ENCODE results near the gene KLHL14.
"Not testable (repeated sequence)": the region's sequence is repeated elsewhere in the genome, so short reads cannot be mapped to it uniquely, and the experiment has no call there.

The KLHL14 gene

DNA sequence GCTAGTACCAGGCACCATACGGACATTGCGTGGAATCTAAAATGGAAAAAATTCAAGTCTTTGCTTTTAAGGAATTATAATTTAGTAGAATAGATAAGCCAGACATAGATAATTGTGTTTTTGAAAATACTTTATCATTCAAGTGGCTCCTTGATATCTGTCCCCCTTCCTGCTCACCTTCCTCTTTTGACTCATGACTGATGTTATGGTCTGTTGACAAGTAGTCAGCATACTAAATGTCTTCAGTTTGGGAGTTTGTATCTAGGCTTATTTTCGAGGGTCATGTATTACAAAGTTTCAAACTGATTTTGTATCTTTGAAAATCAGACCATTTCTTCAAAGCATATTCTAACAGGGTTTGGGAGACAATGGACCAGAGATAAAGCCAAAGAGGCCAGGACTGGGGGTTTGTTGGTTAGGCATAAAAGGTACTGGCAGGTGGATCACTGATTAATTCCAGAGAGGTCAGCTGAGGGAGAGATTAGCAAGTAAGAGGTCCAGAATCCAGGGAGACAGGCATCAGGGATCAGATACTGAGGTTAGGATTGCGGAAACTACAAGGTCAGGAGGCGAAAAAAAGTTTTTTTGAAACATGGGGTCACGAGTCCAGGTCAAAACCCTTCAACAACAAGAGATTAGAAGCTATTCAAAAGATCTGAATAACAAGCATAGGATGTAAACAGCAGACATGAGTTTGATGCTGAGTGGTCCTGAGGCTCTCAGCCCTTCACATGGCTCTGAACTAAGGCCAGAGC lies 31.5 kb upstream of the KLHL14 start:
- no peak for DNase-seq (ENCODE audit: low read depth)
- no peak overlapping the region for H3K4me3 ChIP-seq (ENCODE audit: low read depth, low read length)

DNA sequence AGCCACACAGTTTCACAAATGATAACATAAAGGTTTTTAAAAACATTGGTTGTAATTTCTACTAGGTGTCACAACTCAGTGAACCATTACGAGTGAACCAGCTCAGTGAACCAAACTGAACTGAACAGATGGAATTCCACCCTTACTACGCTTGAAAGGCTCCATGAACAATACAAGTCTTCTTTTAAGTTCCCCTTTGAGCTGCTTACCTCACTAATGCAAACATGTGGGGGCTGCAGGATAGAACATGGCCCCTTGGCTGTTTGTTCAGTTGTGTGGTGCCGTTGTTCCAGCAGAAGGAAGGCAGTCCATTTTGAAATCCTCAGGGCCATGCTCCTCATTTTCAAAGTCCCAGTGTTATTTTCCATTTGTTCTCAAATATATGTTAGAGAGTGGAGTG lies 30.7 kb upstream of the KLHL14 start:
- TF ChIP-seq, protein P1, sequence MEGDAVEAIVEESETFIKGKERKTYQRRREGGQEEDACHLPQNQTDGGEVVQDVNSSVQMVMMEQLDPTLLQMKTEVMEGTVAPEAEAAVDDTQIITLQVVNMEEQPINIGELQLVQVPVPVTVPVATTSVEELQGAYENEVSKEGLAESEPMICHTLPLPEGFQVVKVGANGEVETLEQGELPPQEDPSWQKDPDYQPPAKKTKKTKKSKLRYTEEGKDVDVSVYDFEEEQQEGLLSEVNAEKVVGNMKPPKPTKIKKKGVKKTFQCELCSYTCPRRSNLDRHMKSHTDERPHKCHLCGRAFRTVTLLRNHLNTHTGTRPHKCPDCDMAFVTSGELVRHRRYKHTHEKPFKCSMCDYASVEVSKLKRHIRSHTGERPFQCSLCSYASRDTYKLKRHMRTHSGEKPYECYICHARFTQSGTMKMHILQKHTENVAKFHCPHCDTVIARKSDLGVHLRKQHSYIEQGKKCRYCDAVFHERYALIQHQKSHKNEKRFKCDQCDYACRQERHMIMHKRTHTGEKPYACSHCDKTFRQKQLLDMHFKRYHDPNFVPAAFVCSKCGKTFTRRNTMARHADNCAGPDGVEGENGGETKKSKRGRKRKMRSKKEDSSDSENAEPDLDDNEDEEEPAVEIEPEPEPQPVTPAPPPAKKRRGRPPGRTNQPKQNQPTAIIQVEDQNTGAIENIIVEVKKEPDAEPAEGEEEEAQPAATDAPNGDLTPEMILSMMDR (IDR thresholded peaks at IDR 0.05; ENCODE audit: control insufficient read depth, extremely low read depth, insufficient read depth): no peak
- DNase-seq (ENCODE audit: low read depth): no peak
- no peak overlapping the region for H3K4me3 ChIP-seq (ENCODE audit: low read depth, low read length)

More for the DNA sequence above, 31.5 kb upstream of the KLHL14 start:
- TF ChIP-seq, protein P1 (IDR thresholded peaks at IDR 0.05; ENCODE audit: control insufficient read depth, extremely low read depth, insufficient read depth): no peak

DNA sequence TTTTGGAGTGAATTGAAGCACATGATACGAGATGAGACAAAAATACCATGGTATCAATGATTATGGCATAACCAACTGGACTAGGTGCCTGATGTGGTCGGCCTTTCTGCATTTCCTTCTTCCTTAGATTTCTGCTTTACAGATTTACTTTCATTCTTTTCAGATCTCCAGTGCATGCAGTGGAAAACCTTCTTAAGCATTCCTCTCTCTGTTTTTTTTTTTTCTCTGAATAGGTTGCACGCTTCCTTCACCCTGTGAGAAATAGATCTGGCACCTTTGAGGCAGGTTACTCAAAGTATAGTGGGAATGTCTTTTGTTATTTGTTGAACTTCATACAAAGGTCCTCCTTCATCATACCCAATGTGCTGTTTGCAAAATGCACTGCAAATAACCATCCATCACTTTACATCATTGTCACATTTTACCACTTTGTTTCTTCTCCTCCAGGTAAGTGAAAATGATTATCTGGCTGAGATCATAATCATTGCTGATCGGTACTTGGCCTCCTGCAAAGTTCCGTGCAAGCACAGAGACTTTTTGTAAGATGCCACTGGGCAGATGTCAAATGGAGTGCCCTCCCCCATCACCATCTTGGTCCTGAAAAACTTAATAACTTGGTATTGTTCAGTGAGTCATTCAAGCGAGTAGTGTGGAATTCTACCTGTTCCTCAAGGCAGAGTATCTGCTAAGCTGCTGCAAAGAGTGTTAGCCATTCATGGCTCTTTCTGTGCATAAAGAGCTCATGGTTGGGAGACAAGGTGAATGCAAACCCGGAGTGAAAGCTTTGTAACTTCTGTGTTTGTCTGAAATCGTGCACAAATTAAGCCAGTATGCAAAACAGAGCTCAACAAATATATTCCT lies 30.0 kb upstream of the KLHL14 start:
- no peak for DNase-seq (ENCODE audit: low read depth)
- TF ChIP-seq, protein P1 (IDR thresholded peaks at IDR 0.05; ENCODE audit: control insufficient read depth, extremely low read depth, insufficient read depth): no peak
- no peak overlapping the region for H3K4me3 ChIP-seq (ENCODE audit: low read depth, low read length)

DNA sequence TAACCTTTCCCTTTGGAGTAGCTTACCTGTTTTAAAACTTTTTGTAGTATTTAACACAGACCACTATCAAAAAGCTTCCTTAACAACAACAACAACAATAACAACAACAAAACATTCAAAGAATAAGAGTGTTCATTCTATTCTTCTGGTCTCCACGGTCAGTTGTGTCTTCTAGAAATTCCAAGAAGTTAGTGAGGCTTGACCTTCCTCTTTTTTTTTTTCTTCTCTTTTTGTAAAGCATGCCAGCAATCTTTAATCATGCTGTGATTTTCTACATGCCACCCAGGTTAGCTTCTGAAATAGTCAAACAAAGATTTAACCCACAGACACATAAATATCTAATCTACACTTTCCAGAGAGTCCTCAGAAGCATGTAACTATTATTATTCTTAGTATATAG lies 28.4 kb upstream of the KLHL14 start:
- TF ChIP-seq, protein P1 (IDR thresholded peaks at IDR 0.05; ENCODE audit: control insufficient read depth, extremely low read depth, insufficient read depth): no peak
- no peak for DNase-seq (ENCODE audit: low read depth)
- no peak overlapping the region for H3K4me3 ChIP-seq (ENCODE audit: low read depth, low read length)

DNA sequence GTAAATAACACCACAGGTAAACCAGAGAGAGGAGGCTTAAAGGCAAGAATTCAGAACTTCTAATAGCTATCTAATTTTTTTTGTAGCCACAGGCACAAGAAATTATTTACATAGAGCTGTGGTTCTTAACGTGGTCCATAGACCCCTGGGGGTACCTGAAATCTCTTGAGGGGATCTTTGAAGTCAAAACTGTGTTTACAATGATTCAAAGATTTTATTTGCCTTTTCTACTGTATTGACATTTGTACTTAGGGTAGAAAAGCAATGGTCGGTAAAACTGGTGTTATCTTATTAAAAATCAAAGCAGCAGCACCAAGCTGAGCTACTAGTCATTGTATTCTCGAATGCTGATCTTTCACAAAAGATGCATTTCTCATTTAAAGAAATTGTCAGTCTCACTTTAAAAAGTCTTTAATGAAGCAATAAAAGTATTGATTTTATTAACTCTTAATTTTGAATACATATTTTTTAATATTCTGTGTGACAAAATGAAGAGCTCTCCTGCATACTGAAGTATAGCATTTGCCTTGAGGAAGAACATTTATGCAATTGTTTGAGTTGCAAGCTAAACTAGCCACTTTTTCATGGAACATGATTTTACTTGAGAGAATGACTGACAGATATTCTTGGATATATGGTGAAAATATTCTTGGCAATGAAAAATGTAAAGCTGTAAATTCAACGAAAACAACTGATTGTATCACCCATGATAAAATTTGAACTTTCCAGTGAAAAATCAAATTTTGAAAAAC lies 25.6 kb upstream of the KLHL14 start:
- TF ChIP-seq, protein P1 (IDR thresholded peaks at IDR 0.05; ENCODE audit: control insufficient read depth, extremely low read depth, insufficient read depth): no peak
- H3K4me3 ChIP-seq (ENCODE audit: low read depth, low read length): no peak overlapping the region
- no peak for DNase-seq (ENCODE audit: low read depth)

DNA sequence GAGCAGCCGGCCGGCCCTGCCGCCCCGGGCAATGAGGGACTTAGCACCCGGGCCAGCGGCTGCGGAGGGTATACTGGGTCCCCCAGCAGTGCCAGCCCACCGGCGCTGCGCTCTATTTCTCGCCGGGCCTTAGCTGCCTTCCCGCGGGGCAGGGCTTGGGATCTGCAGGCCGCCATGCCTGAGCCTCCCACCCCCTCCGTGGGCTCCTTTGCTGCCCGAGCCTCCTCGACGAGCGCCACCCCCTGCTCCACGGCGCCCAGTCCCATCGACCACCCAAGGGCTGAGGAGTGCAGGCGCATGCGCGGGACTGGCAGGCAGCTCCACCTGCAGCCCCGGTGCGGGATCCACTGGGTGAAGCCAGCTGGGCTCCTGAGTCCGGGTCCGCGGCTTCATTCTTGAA lies 21.8 kb upstream of the KLHL14 start:
- H3K4me3 ChIP-seq (ENCODE audit: low read depth, low read length); DNase-seq (ENCODE audit: low read depth): not testable (repeated sequence)

DNA sequence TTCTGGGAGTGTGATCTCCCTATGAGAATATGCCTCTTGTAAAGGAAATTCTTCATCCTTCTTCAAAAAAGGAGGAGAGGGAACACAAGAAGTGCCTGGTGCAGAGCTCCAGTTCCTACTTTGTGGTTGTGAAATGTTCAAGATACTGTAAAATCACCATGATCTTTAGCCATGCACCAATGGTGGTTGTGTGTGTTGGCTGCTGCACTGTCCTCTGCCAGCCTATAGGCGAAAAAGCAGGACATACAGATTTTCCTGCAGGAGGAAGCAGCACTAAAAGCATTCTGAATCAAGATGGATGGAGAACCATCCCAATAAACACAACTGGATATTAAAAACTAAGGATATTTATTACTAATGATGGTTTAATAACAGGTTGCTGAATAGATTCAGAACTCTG lies 6.2 kb upstream of the KLHL14 start:
- no peak for DNase-seq (ENCODE audit: low read depth)
- H3K4me3 ChIP-seq (ENCODE audit: low read depth, low read length): no peak overlapping the region
- TF ChIP-seq, protein P1 (IDR thresholded peaks at IDR 0.05; ENCODE audit: control insufficient read depth, extremely low read depth, insufficient read depth): no peak

All from LNCaP clone FGC (cell line).